ENCODE results near the gene CABP2.

Gene CABP2

GRCh38 chr11:67523556-67524479 lies 572 bp upstream of the CABP2 start:
- no peak for DNase-seq
- no peaks in the 10 kb centered on the region for H3K36me3 Mint-ChIP-seq (ENCODE audit: low read depth)
- H3K4me1 Mint-ChIP-seq, result peaks cover 15% of the 10 kb centered on the region
- H3K27ac Mint-ChIP-seq, result no peak overlapping the region
- H3K27me3 Mint-ChIP-seq (ENCODE audit: low read depth, poor library complexity), result peaks cover 7% of the 10 kb centered on the region
- H3K4me3 Mint-ChIP-seq, result no peak overlapping the region
- H3K9me3 Mint-ChIP-seq, result no peaks in the 10 kb centered on the region
- no peak for TF ChIP-seq CTCF (IDR thresholded peaks at IDR 0.05)

- no peak overlapping the region for H3K27ac Mint-ChIP-seq
- no peak for DNase-seq
- peaks cover 5% of the 10 kb centered on the region for H3K27me3 Mint-ChIP-seq (ENCODE audit: low read depth, poor library complexity)
- H3K9me3 Mint-ChIP-seq, result no peaks in the 10 kb centered on the region
- no peaks in the 10 kb centered on the region for H3K36me3 Mint-ChIP-seq (ENCODE audit: low read depth)
- no peak for TF ChIP-seq CTCF (IDR thresholded peaks at IDR 0.05)
- H3K4me3 Mint-ChIP-seq, result no peak overlapping the region
- H3K4me1 Mint-ChIP-seq, result peaks cover 15% of the 10 kb centered on the region
These were observed 908 bp downstream of the CABP2 start for GRCh38 chr11:67522338-67522737.

GRCh38 chr11:67521924-67522323 lies 1.3 kb downstream of the CABP2 start:
- H3K27me3 Mint-ChIP-seq (ENCODE audit: low read depth, poor library complexity), result peaks cover 2% of the 10 kb centered on the region
- H3K4me1 Mint-ChIP-seq, result peaks cover 15% of the 10 kb centered on the region
- no peaks in the 10 kb centered on the region for H3K9me3 Mint-ChIP-seq
- H3K4me3 Mint-ChIP-seq, result no peak overlapping the region
- no peak for DNase-seq
- no peaks in the 10 kb centered on the region for H3K36me3 Mint-ChIP-seq (ENCODE audit: low read depth)
- H3K27ac Mint-ChIP-seq, result no peak overlapping the region
- TF ChIP-seq CTCF (IDR thresholded peaks at IDR 0.05), result no peak

- H3K27me3 Mint-ChIP-seq (ENCODE audit: low read depth, poor library complexity), result peaks cover 5% of the 10 kb centered on the region
- H3K4me1 Mint-ChIP-seq, result peaks cover 15% of the 10 kb centered on the region
- no peak for DNase-seq
- no peak for TF ChIP-seq CTCF (IDR thresholded peaks at IDR 0.05)
- H3K4me3 Mint-ChIP-seq, result no peak overlapping the region
- H3K9me3 Mint-ChIP-seq, result no peaks in the 10 kb centered on the region
- H3K27ac Mint-ChIP-seq, result no peak overlapping the region
- H3K36me3 Mint-ChIP-seq (ENCODE audit: low read depth), result no peaks in the 10 kb centered on the region
These were observed 2.1 kb downstream of the CABP2 start for GRCh38 chr11:67520856-67521824.

- Mint-ChIP-seq H3K36me3 (ENCODE audit: low read depth) (no peaks in the 10 kb centered on the region), H3K27me3 (ENCODE audit: low read depth, poor library complexity) (peaks cover 18% of the 10 kb centered on the region), H3K4me1 (peaks cover 6% of the 10 kb centered on the region), H3K9me3 (no peaks in the 10 kb centered on the region), H3K27ac (no peak overlapping the region), H3K4me3 (no peak overlapping the region)
- DNase-seq, result no peak
- TF ChIP-seq CTCF (IDR thresholded peaks at IDR 0.05), result no peak
These were observed 3.5 kb downstream of the CABP2 start for GRCh38 chr11:67519726-67520125.
